Astrocyte (in vitro differentiated cells and primary cell): ENCODE results near the gene RBM47. TPM values are rescaled to one million over a fixed set of nuclear protein-coding genes. Genes with fewer than 3 reads are reported as not detected.

Experiments
- DNase-seq: peaks from one replicate; pipeline ENCODE4 v3.0.0-alpha.2; 2010; ENCODE audit warnings: low read depth
- FAIRE-seq: peaks from 2 replicates; lab custom pipeline; 2011; peaks lifted over from hg19 to GRCh38; lab: Jason Lieb, UNC
- H2AFZ ChIP-seq: 2 replicates; pipeline ENCODE4 v1.6.0; 2012; ENCODE audit warnings: low read depth, low read length, inconsistent platforms
- H3K27ac ChIP-seq: 2 replicates; pipeline ENCODE4 v1.5.1; 2011; ENCODE audit warnings: low read depth, low read length, inconsistent platforms
- H3K27me3 ChIP-seq: 2 replicates; pipeline ENCODE4 v1.6.0; 2011; ENCODE audit warnings: low read length, inconsistent platforms; ENCODE audit not compliant: insufficient read depth
- H3K36me3 ChIP-seq: 2 replicates; pipeline ENCODE4 v1.5.1; 2011; ENCODE audit warnings: low read length, inconsistent platforms; ENCODE audit not compliant: insufficient read depth
- H3K4me1 ChIP-seq: 2 replicates; pipeline ENCODE4 v1.5.1; 2011; ENCODE audit warnings: low read length, inconsistent platforms; ENCODE audit not compliant: insufficient read depth
- H3K4me2 ChIP-seq: 2 replicates; pipeline ENCODE4 v1.6.0; 2012; ENCODE audit warnings: low read length, inconsistent platforms
- H3K4me3 ChIP-seq: 2 replicates; pipeline ENCODE4 v1.5.1; 2011; ENCODE audit warnings: low read depth, mild to moderate bottlenecking, low read length, inconsistent platforms; ENCODE audit not compliant: insufficient read depth
- H3K79me2 ChIP-seq: 2 replicates; pipeline ENCODE4 v1.6.0; 2012; ENCODE audit warnings: mild to moderate bottlenecking, low read length, inconsistent platforms; ENCODE audit not compliant: insufficient read depth
- H3K9ac ChIP-seq: 2 replicates; pipeline ENCODE4 v1.6.0; 2012; ENCODE audit warnings: mild to moderate bottlenecking, low read length, inconsistent platforms
- H3K9me3 ChIP-seq: 2 replicates; pipeline ENCODE4 v1.5.1; 2012; ENCODE audit warnings: low read depth, mild to moderate bottlenecking, low read length, inconsistent platforms; ENCODE audit not compliant: insufficient read depth
- H4K20me1 ChIP-seq: 2 replicates; pipeline ENCODE4 v1.6.0; 2012; ENCODE audit warnings: low read length, inconsistent platforms; ENCODE audit not compliant: insufficient read depth
- H3K27ac Mint-ChIP-seq: one replicate; pipeline ENCODE4 v1.8.0; 2021; ENCODE audit warnings: mild to moderate bottlenecking, mixed read lengths; ENCODE audit not compliant: unreplicated experiment
- H3K27me3 Mint-ChIP-seq: one replicate; pipeline ENCODE4 v1.8.0; 2021; ENCODE audit warnings: low read depth, mixed read lengths; ENCODE audit not compliant: unreplicated experiment
- H3K36me3 Mint-ChIP-seq: one replicate; pipeline ENCODE4 v1.8.0; 2021; ENCODE audit warnings: low read depth, mixed read lengths; ENCODE audit not compliant: unreplicated experiment
- H3K4me1 Mint-ChIP-seq: one replicate; pipeline ENCODE4 v1.8.0; 2021; ENCODE audit warnings: low read depth, mixed read lengths; ENCODE audit not compliant: unreplicated experiment
- H3K4me3 Mint-ChIP-seq: one replicate; pipeline ENCODE4 v1.8.0; 2021; ENCODE audit warnings: mild to moderate bottlenecking, moderate library complexity, mixed read lengths; ENCODE audit not compliant: unreplicated experiment
- H3K9me3 Mint-ChIP-seq: one replicate; pipeline ENCODE4 v1.8.0; 2021; ENCODE audit warnings: mild to moderate bottlenecking, mixed read lengths; ENCODE audit not compliant: unreplicated experiment
- EZH2 ChIP-seq: IDR thresholded peaks from 2 replicates; pipeline ENCODE4 v1.6.1; 2012; ENCODE audit warnings: mild to moderate bottlenecking, low read length, inconsistent platforms; ENCODE audit not compliant: insufficient read depth
- total RNA-seq: library from RNA; stranded (reverse); gene quantifications from 2 replicates; pipeline ENCODE4 v1.2.1, GENCODE V29; 2021
- TF ChIP-seq, protein P1 (sequence below): IDR thresholded peaks from 2 replicates; pipeline ENCODE4 v1.5.1; 2011; ENCODE audit warnings: low read depth, mild to moderate bottlenecking, inconsistent platforms, low read length, moderate library complexity; ENCODE audit not compliant: insufficient read depth

Gene RBM47
- total RNA-seq, 1 donor from 2014 or later: 2.9 TPM

DNA sequence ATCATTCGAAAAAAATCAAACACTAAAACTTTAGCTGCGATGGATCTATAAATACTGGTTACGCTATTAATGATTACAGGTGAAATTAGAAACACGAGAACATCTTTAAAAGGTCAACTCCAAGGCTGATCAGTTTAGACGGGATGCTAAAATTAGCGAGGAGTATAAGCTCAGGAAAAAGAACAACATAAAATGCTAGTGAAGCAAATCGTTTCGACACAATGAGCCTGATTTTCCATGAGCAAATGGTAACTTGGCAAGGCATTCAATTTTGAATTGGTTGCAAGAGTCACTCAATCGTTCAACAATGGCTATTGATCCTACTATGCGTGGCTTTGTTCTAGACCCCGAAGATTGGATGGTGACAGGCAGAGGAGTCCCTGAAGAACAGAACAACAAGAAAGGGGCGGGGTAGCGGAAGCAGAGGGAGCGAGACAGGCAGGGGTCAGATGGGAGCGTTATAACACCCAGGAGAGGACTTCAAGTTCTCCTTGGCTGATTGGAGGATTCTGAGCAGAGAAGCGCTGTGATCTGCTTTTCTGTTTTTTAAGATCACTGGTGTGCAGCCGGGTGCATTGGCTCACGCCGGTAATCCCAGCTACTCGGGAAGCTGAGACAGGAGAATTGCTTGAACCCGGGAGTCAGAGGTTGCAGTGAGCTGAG is 146.5 kb downstream of the RBM47 start:
- H3K27ac ChIP-seq: no peak overlapping the region
- peaks cover 4% of the 10 kb centered on the region for H3K27me3 ChIP-seq
- H3K4me3 ChIP-seq: no peak overlapping the region
- H3K9ac ChIP-seq: no peak overlapping the region
- TF ChIP-seq, protein P1, sequence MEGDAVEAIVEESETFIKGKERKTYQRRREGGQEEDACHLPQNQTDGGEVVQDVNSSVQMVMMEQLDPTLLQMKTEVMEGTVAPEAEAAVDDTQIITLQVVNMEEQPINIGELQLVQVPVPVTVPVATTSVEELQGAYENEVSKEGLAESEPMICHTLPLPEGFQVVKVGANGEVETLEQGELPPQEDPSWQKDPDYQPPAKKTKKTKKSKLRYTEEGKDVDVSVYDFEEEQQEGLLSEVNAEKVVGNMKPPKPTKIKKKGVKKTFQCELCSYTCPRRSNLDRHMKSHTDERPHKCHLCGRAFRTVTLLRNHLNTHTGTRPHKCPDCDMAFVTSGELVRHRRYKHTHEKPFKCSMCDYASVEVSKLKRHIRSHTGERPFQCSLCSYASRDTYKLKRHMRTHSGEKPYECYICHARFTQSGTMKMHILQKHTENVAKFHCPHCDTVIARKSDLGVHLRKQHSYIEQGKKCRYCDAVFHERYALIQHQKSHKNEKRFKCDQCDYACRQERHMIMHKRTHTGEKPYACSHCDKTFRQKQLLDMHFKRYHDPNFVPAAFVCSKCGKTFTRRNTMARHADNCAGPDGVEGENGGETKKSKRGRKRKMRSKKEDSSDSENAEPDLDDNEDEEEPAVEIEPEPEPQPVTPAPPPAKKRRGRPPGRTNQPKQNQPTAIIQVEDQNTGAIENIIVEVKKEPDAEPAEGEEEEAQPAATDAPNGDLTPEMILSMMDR: no peak
- no peak for TF ChIP-seq EZH2
- peaks cover 5% of the 10 kb centered on the region for H3K4me1 Mint-ChIP-seq
- H3K27ac Mint-ChIP-seq: no peak overlapping the region
- no peaks in the 10 kb centered on the region for H3K4me1 ChIP-seq
- H3K27me3 Mint-ChIP-seq: no peaks in the 10 kb centered on the region
- H3K9me3 ChIP-seq: no peaks in the 10 kb centered on the region
- no peak for DNase-seq
- no peaks in the 10 kb centered on the region for H3K79me2 ChIP-seq
- H3K4me2 ChIP-seq: peak overlapping the region; percentile 54
- no peak overlapping the region for H2AFZ ChIP-seq
- H3K36me3 Mint-ChIP-seq: no peaks in the 10 kb centered on the region
- H4K20me1 ChIP-seq: no peaks in the 10 kb centered on the region
- no peaks in the 10 kb centered on the region for H3K9me3 Mint-ChIP-seq
- peak overlapping the region; percentile 2 for H3K4me3 Mint-ChIP-seq
- H3K36me3 ChIP-seq: no peaks in the 10 kb centered on the region
- FAIRE-seq: no peak

DNA sequence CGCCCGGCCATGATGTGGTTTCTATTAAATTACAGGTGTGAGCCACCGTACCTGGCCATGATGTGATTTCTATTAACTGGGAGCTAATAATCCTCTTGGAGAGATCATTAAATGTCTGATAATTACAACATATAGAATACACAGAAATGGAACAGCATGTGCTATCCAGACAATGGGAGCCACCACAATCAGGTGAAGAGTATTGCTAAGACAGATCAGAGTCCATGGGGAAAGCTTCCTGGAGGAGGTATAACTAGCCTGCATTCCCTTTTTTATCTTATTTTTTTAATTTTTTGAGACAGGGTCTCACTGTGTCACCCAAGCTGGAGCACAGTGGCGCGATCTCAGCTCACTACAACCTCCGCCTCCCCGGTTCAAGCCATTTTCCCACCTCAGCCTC is 147.7 kb downstream of the RBM47 start:
- no peaks in the 10 kb centered on the region for H3K4me1 ChIP-seq
- H3K9ac ChIP-seq: no peak overlapping the region
- Mint-ChIP-seq H3K27ac (no peak overlapping the region), H3K36me3 (no peaks in the 10 kb centered on the region), H3K4me3 (no peak overlapping the region), H3K27me3 (no peaks in the 10 kb centered on the region), H3K9me3 (no peaks in the 10 kb centered on the region), H3K4me1 (peaks cover 5% of the 10 kb centered on the region)
- peaks cover 4% of the 10 kb centered on the region for H3K27me3 ChIP-seq
- no peak overlapping the region for H3K27ac ChIP-seq
- no peak overlapping the region for H3K4me3 ChIP-seq
- H2AFZ ChIP-seq: no peak overlapping the region
- DNase-seq (no peak), FAIRE-seq (no peak)
- H3K9me3 ChIP-seq: no peaks in the 10 kb centered on the region
- no peak for TF ChIP-seq EZH2
- TF ChIP-seq, protein P1: no peak
- no peaks in the 10 kb centered on the region for H3K79me2 ChIP-seq
- H3K4me2 ChIP-seq: no peak overlapping the region
- H4K20me1 ChIP-seq: no peaks in the 10 kb centered on the region
- no peaks in the 10 kb centered on the region for H3K36me3 ChIP-seq

DNA sequence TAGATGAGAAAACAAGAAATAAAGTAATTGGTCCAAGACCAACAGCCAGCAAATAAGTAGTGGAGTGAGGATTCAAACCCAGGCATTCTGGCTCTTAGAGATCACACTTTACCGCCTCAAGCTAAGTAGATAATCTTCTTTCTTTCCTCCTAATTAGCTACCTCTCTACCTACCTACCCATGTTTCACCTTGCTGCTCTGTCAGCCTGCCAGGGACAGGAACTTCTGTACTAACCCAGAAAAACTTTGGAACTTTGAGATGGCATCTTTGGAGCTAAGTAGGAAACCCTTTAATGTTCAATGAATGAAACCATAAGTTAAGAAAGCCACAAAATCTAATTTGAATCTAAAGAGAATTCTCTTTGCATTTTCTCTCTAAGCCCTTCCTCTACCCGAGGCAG is 149.4 kb downstream of the RBM47 start:
- H3K27ac ChIP-seq: no peak overlapping the region
- H3K4me3 Mint-ChIP-seq: no peak overlapping the region
- no peaks in the 10 kb centered on the region for H3K36me3 Mint-ChIP-seq
- no peak overlapping the region for H3K27ac Mint-ChIP-seq
- H3K9ac ChIP-seq: no peak overlapping the region
- no peaks in the 10 kb centered on the region for H3K27me3 Mint-ChIP-seq
- H2AFZ ChIP-seq: no peak overlapping the region
- no peak for DNase-seq
- H3K9me3 ChIP-seq: no peaks in the 10 kb centered on the region
- no peaks in the 10 kb centered on the region for H3K36me3 ChIP-seq
- no peaks in the 10 kb centered on the region for H3K4me1 ChIP-seq
- peaks cover 4% of the 10 kb centered on the region for H3K27me3 ChIP-seq
- H4K20me1 ChIP-seq: no peaks in the 10 kb centered on the region
- no peaks in the 10 kb centered on the region for H3K9me3 Mint-ChIP-seq
- no peaks in the 10 kb centered on the region for H3K79me2 ChIP-seq
- H3K4me3 ChIP-seq: no peak overlapping the region
- no peak for FAIRE-seq
- H3K4me1 Mint-ChIP-seq: peaks cover 11% of the 10 kb centered on the region
- H3K4me2 ChIP-seq: no peak overlapping the region
- TF ChIP-seq, protein P1: no peak
- TF ChIP-seq EZH2: no peak
